Thoracic aorta (tissue), 2 donors: ENCODE data around the gene SUGP1. TPM values are rescaled to one million over a fixed set of nuclear protein-coding genes. Genes with fewer than 3 reads are reported as not detected.

Experiments used
- ATAC-seq: fragments of 150-250 bp; one replicate; pipeline ENCODE4 v1.8.0; 2017; ENCODE audit warnings: low read depth; ENCODE audit not compliant: insufficient number of reproducible peaks, low FRiP score
- DNase-seq: peaks from one replicate; pipeline ENCODE4 v3.0.0-alpha.2; 2020; ENCODE audit warnings: low spot score
- H3K27ac ChIP-seq, 2 donors: fragments of 200-600 bp; sonication (generic); 1 replicate in 1 of 2; 2 replicates in 1 of 2; pipeline ENCODE4 v1.5.1; 2016; ENCODE audit warnings: mild to moderate bottlenecking in 2 of 2, moderate library complexity in 2 of 2
- H3K27me3 ChIP-seq: fragments of 200-600 bp; sonication (generic); replicated peaks from 2 replicates; pipeline ENCODE4 v1.6.0; 2016; ENCODE audit warnings: mild to moderate bottlenecking; ENCODE audit not compliant: insufficient read depth
- H3K36me3 ChIP-seq: fragments of 200-600 bp; sonication (generic); one replicate; pipeline ENCODE4 v1.5.1; 2016
- H3K4me1 ChIP-seq, 2 donors: fragments of 200-600 bp; sonication (generic); 1 replicate in 1 of 2; 2 replicates in 1 of 2; pipeline versions ENCODE4 v1.5.1 to v1.6.0; 2016; ENCODE audit warnings: low read depth in 2 of 2, mild to moderate bottlenecking in 1 of 2; ENCODE audit not compliant: control insufficient read depth in 1 of 2
- H3K4me3 ChIP-seq: fragments of 200-600 bp; sonication (generic); 2 replicates; pipeline ENCODE4 v1.5.1; 2016; ENCODE audit warnings: mild to moderate bottlenecking
- H3K9me3 ChIP-seq: fragments of 200-600 bp; sonication (generic); 2 replicates; pipeline ENCODE4 v1.5.1; 2016
- CTCF ChIP-seq: fragments of 200-600 bp; sonication (generic); IDR thresholded peaks from one replicate; pipeline ENCODE4 v1.5.1; 2019; ENCODE audit warnings: antibody characterized with exemption
- total RNA-seq, 2 donors: library from RNA; depleted of rRNA; stranded (reverse); fragments of >200 nt; gene quantifications; one replicate each; pipeline versions ENCODE4 v1.1.0 to v1.2.3, GENCODE V29; 2016

SUGP1 gene
- total RNA-seq, 2 donors from 2014 or later = 25.0 to 43.0 TPM

- H3K36me3 ChIP-seq = no peaks in the 10 kb centered on the region
- H3K4me3 ChIP-seq = no peak overlapping the region
- no peak overlapping the region for H3K27ac ChIP-seq
- H3K9me3 ChIP-seq = peaks cover 11% of the 10 kb centered on the region
- peaks cover 0 to 7% of the 10 kb centered on the region in 2 donors for H3K4me1 ChIP-seq
- no peaks in the 10 kb centered on the region for H3K27me3 ChIP-seq
- ATAC-seq = no peak
- no peak for DNase-seq
- no peak for TF ChIP-seq CTCF
Measured at GRCh38 chr19:19229701-19230100, 90.6 kb downstream of the SUGP1 start.

- Histone ChIP-seq H3K9me3 (no peaks in the 10 kb centered on the region), H3K36me3 (no peaks in the 10 kb centered on the region), H3K4me1 (peaks cover 0 to 7% of the 10 kb centered on the region in 2 donors), H3K4me3 (no peak overlapping the region), H3K27ac (no peak overlapping the region), H3K27me3 (no peaks in the 10 kb centered on the region)
- DNase-seq = no peak
- no peak for ATAC-seq
- TF ChIP-seq CTCF = no peak
Measured at GRCh38 chr19:19227217-19227616, 93.1 kb downstream of the SUGP1 start.

GRCh38 chr19:19226663-19227062 is 93.6 kb downstream of the SUGP1 start:
- no peak for ATAC-seq

GRCh38 chr19:19226204-19226603 is 94.1 kb downstream of the SUGP1 start:
- no peak overlapping the region for H3K4me3 ChIP-seq
- no peaks in the 10 kb centered on the region for H3K36me3 ChIP-seq
- no peak for ATAC-seq
- H3K4me1 ChIP-seq = peaks cover 0 to 7% of the 10 kb centered on the region in 2 donors
- no peak for DNase-seq
- no peaks in the 10 kb centered on the region for H3K9me3 ChIP-seq
- no peak overlapping the region for H3K27ac ChIP-seq
- no peaks in the 10 kb centered on the region for H3K27me3 ChIP-seq
- no peak for TF ChIP-seq CTCF

More at GRCh38 chr19:19226663-19227062, 93.6 kb downstream of the SUGP1 start:
- Histone ChIP-seq H3K4me3 (no peak overlapping the region), H3K27ac (no peak overlapping the region), H3K36me3 (no peaks in the 10 kb centered on the region), H3K4me1 (peaks cover 0 to 7% of the 10 kb centered on the region in 2 donors), H3K27me3 (no peaks in the 10 kb centered on the region), H3K9me3 (no peaks in the 10 kb centered on the region)
- no peak for DNase-seq
- no peak for TF ChIP-seq CTCF

Other genes with a start within 250 kb of the SUGP1 start
- 10 to 100 TPM; 13.8 to 14.4 TPM for gene TMEM161A, start 182.0 kb downstream of the SUGP1 start, total RNA-seq
- gene MEF2B, start 150.2 kb downstream of the SUGP1 start, total RNA-seq = 1 to 10 TPM; 1.5 to 2.0 TPM
- gene BORCS8, start 128.4 kb downstream of the SUGP1 start, total RNA-seq = 10 to 100 TPM; 15.2 to 15.4 TPM
- gene RFXANK, start 128.3 kb downstream of the SUGP1 start, total RNA-seq = 10 to 100 TPM; 17.6 to 23.2 TPM
- 10 to 100 TPM in 1 of 2 donors, 1 to 10 TPM in 1; 6.5 to 17.9 TPM for gene NR2C2AP, start 117.1 kb downstream of the SUGP1 start, total RNA-seq
- not detected for gene NCAN, start 108.6 kb downstream of the SUGP1 start, total RNA-seq
- 1 to 10 TPM in 1 of 2 donors, under 1 TPM in 1; 0.49 to 4.1 TPM for gene TM6SF2, start 47.2 kb downstream of the SUGP1 start, total RNA-seq
- 100 to 1,000 TPM in 1 of 2 donors, 10 to 100 TPM in 1; 93.9 to 119 TPM for gene MAU2, start 320 bp upstream of the SUGP1 start, total RNA-seq
- 10 to 100 TPM; 55.9 to 79.1 TPM for gene GATAD2A, start 85.2 kb upstream of the SUGP1 start, total RNA-seq
- gene TSSK6, start 195.0 kb upstream of the SUGP1 start, total RNA-seq = 1 to 10 TPM; 1.5 to 3.6 TPM
- 10 to 100 TPM; 15.5 to 60.8 TPM for gene NDUFA13, start 195.7 kb upstream of the SUGP1 start, total RNA-seq
- gene YJEFN3, start 208.4 kb upstream of the SUGP1 start, total RNA-seq = 1 to 10 TPM; 2.0 to 7.9 TPM
- 1 to 10 TPM in 1 of 2 donors, under 1 TPM in 1; 0.81 to 1.5 TPM for gene CILP2, start 217.8 kb upstream of the SUGP1 start, total RNA-seq